Measurements from ENCODE around the gene CS.

Gene CS

DNA sequence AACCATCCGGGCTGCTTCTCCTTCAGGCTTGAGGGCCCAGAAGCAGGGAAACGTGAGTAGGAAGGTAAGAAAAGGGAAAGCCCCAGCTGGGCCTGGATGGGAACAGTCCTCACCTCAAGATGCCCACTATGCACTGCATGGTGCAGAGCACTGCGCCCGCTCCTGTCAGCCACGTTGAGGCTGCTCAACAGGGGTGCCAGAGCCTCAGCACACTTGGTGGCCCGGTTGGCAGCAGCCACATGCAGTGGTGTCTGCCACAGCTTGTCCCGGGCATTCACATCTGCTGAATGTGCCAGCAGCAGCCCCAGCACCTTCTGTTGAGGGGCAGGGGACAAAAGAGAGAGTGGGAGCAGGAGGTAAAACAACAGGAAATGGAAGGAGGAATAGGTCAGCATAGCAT is 44.5 kb downstream of the CS start:
- Mint-ChIP-seq H3K27ac (no peak overlapping the region), H3K9me3 (no peaks in the 10 kb centered on the region), H3K4me3 (no peak overlapping the region), H3K36me3 (ENCODE audit: low read depth) (peaks cover 43% of the 10 kb centered on the region), H3K27me3 (ENCODE audit: low read depth, poor library complexity) (peaks cover under 1% of the 10 kb centered on the region), H3K4me1 (peaks cover 31% of the 10 kb centered on the region)
- no peak for DNase-seq
- no peak for TF ChIP-seq CTCF (IDR thresholded peaks at IDR 0.05)

DNA sequence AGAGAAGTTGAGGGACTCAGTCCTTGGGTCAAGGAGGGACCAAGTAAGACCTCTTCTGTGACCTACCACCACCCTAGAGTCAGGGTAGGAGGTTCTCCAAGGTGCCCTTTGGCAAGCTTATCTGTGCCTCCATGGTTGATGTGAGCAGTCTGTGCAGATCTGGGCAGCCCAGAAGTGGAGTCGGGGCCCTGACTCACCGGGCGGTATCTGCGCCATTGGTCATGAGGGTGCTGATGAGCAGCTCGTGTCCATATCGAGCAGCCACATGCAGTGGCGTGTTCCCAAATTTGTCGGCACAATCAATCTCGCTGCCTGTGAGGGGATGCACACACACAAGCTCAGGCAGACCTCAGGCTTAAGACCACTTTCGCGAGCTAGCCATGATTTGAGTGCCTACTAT is 47.0 kb downstream of the CS start:
- no peaks in the 10 kb centered on the region for H3K9me3 Mint-ChIP-seq

GRCh38 chr12:56252649-56253048 is 47.5 kb downstream of the CS start:
- Mint-ChIP-seq H3K4me3 (no peak overlapping the region), H3K9me3 (no peaks in the 10 kb centered on the region), H3K27me3 (ENCODE audit: low read depth, poor library complexity) (no peaks in the 10 kb centered on the region), H3K4me1 (peaks cover 17% of the 10 kb centered on the region), H3K27ac (no peak overlapping the region), H3K36me3 (ENCODE audit: low read depth) (peaks cover 51% of the 10 kb centered on the region)
- DNase-seq: no peak
- TF ChIP-seq CTCF (IDR thresholded peaks at IDR 0.05): no peak

More for the DNA sequence above, 47.0 kb downstream of the CS start:
- DNase-seq: no peak
- no peaks in the 10 kb centered on the region for H3K27me3 Mint-ChIP-seq (ENCODE audit: low read depth, poor library complexity)
- H3K4me3 Mint-ChIP-seq: no peak overlapping the region
- H3K36me3 Mint-ChIP-seq (ENCODE audit: low read depth): peaks cover 49% of the 10 kb centered on the region
- TF ChIP-seq CTCF (IDR thresholded peaks at IDR 0.05): no peak
- H3K27ac Mint-ChIP-seq: no peak overlapping the region
- peaks cover 17% of the 10 kb centered on the region for H3K4me1 Mint-ChIP-seq

GRCh38 chr12:56248711-56249110 is 51.4 kb downstream of the CS start:
- Mint-ChIP-seq H3K9me3 (no peaks in the 10 kb centered on the region), H3K4me3 (no peak overlapping the region), H3K36me3 (ENCODE audit: low read depth) (peaks cover 60% of the 10 kb centered on the region), H3K27me3 (ENCODE audit: low read depth, poor library complexity) (peaks cover 2% of the 10 kb centered on the region), H3K4me1 (no peaks in the 10 kb centered on the region), H3K27ac (no peak overlapping the region)
- TF ChIP-seq CTCF (IDR thresholded peaks at IDR 0.05): no peak
- DNase-seq: no peak

GRCh38 chr12:56247923-56248322 is 52.2 kb downstream of the CS start:
- no peaks in the 10 kb centered on the region for H3K4me1 Mint-ChIP-seq
- H3K27me3 Mint-ChIP-seq (ENCODE audit: low read depth, poor library complexity): peaks cover 2% of the 10 kb centered on the region
- peaks cover 58% of the 10 kb centered on the region for H3K36me3 Mint-ChIP-seq (ENCODE audit: low read depth)
- H3K4me3 Mint-ChIP-seq: no peak overlapping the region
- H3K27ac Mint-ChIP-seq: no peak overlapping the region
- H3K9me3 Mint-ChIP-seq: no peaks in the 10 kb centered on the region
- no peak for DNase-seq
- no peak for TF ChIP-seq CTCF (IDR thresholded peaks at IDR 0.05)

GRCh38 chr12:56244494-56244893 is 55.6 kb downstream of the CS start:
- H3K9me3 Mint-ChIP-seq: no peaks in the 10 kb centered on the region
- peaks cover 64% of the 10 kb centered on the region for H3K36me3 Mint-ChIP-seq (ENCODE audit: low read depth)
- no peak for DNase-seq
- H3K4me3 Mint-ChIP-seq: no peak overlapping the region
- no peak overlapping the region for H3K27ac Mint-ChIP-seq
- H3K27me3 Mint-ChIP-seq (ENCODE audit: low read depth, poor library complexity): peaks cover 6% of the 10 kb centered on the region
- TF ChIP-seq CTCF (IDR thresholded peaks at IDR 0.05): no peak
- peaks cover 15% of the 10 kb centered on the region for H3K4me1 Mint-ChIP-seq
